ENCODE measurements around the gene TNFRSF12A.

- TF ChIP-seq HSF1 (IDR thresholded peaks at IDR 0.05; ENCODE audit: low read depth, low read length), result no peak
- TF ChIP-seq RAD51 (IDR thresholded peaks at IDR 0.05), result no peak
- TF ChIP-seq ASH2L (IDR thresholded peaks at IDR 0.05; ENCODE audit: borderline replicate concordance, low read depth), result no peak
These were observed 16.7 kb downstream of the TNFRSF12A start, which contains the start of gene BICDL2 for GRCh38 chr16:3036726-3037315.
